Bronchial epithelial cell (primary cell): ENCODE measurements around the gene CHURC1. TPM values are rescaled to one million over a fixed set of nuclear protein-coding genes. Genes with fewer than 3 reads are reported as not detected.

Source experiments
- DNase-seq: peaks from one replicate; pipeline ENCODE4 v3.0.0-alpha.2; 2010; ENCODE audit warnings: low read depth
- FAIRE-seq: peaks from 2 replicates; lab custom pipeline; 2011; peaks lifted over from hg19 to GRCh38; lab: Jason Lieb, UNC
- H3K27me3 ChIP-seq: 2 replicates; pipeline ENCODE4 v1.5.1; 2011; ENCODE audit warnings: low read length; ENCODE audit not compliant: control insufficient read depth, insufficient read depth
- H3K36me3 ChIP-seq: 2 replicates; pipeline ENCODE4 v1.5.1; 2011; ENCODE audit warnings: low read length; ENCODE audit not compliant: control insufficient read depth, insufficient read depth
- H3K4me3 ChIP-seq: 2 replicates; pipeline ENCODE4 v1.5.1; 2011; ENCODE audit warnings: mild to moderate bottlenecking, low read depth, low read length, control low read depth
- total RNA-seq: library from RNA; depleted of rRNA; stranded (reverse); fragments of >200 nt; gene quantifications from 2 replicates; pipeline ENCODE4 v1.2.1, GENCODE V29; 2014
- TF ChIP-seq, protein P1 (sequence below): IDR thresholded peaks from 2 replicates; pipeline ENCODE4 v1.5.1; 2011; ENCODE audit warnings: mild to moderate bottlenecking, moderate library complexity, low read length, control low read depth, inconsistent platforms; ENCODE audit not compliant: insufficient read depth, severe bottlenecking

CHURC1 gene
- total RNA-seq, 1 donor from 2014 or later, result 21.9 TPM

DNA sequence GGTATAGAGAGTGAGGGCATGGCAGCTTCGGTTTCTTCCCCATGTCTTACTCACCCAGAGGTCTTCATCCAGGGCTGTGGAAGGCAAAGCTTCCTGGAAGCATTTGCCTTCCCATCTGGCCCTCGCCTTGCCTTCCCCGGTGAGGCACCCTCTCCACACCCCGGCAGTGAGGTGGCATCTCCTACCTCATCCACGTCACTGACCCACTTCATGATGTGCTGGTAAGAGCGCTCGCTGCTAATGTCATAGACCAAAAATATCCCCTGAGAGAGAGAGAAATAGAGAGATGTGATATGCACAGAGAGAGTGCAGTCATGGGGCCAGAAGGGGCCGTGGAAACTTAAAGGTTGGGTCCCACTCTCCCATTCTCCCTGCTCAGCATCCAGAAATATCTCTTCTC lies 36.6 kb downstream of the CHURC1 start:
- Histone ChIP-seq H3K27me3 (no peaks in the 10 kb centered on the region), H3K4me3 (no peak overlapping the region)
- FAIRE-seq, result no peak

DNA sequence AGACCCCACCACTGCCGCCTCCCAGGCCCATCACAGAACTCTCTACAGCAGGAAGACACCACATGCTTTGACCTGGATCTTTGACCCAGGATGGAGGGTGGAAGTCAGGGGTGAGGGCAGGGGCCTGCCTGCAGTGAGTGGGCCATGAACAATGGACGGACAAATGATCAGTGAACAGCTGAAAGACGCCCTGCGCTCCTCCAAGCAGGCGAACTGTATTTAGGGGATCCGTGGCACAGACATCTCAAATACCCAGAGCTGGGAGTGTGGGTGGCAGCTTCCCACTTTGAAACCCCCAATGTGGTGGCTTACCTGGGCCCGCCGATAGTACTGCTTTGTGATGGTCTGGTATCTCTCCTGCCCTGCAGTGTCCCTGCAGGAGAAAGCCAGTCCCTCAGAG lies 37.0 kb downstream of the CHURC1 start:
- TF ChIP-seq, protein P1, sequence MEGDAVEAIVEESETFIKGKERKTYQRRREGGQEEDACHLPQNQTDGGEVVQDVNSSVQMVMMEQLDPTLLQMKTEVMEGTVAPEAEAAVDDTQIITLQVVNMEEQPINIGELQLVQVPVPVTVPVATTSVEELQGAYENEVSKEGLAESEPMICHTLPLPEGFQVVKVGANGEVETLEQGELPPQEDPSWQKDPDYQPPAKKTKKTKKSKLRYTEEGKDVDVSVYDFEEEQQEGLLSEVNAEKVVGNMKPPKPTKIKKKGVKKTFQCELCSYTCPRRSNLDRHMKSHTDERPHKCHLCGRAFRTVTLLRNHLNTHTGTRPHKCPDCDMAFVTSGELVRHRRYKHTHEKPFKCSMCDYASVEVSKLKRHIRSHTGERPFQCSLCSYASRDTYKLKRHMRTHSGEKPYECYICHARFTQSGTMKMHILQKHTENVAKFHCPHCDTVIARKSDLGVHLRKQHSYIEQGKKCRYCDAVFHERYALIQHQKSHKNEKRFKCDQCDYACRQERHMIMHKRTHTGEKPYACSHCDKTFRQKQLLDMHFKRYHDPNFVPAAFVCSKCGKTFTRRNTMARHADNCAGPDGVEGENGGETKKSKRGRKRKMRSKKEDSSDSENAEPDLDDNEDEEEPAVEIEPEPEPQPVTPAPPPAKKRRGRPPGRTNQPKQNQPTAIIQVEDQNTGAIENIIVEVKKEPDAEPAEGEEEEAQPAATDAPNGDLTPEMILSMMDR, result no peak
- Histone ChIP-seq H3K36me3 (peaks cover 1% of the 10 kb centered on the region), H3K27me3 (no peaks in the 10 kb centered on the region), H3K4me3 (no peak overlapping the region)
- peak; percentile 60 for FAIRE-seq
- no peak for DNase-seq

More for the DNA sequence above, 36.6 kb downstream of the CHURC1 start:
- peaks cover 1% of the 10 kb centered on the region for H3K36me3 ChIP-seq
- TF ChIP-seq, protein P1, result no peak
- DNase-seq, result no peak

DNA sequence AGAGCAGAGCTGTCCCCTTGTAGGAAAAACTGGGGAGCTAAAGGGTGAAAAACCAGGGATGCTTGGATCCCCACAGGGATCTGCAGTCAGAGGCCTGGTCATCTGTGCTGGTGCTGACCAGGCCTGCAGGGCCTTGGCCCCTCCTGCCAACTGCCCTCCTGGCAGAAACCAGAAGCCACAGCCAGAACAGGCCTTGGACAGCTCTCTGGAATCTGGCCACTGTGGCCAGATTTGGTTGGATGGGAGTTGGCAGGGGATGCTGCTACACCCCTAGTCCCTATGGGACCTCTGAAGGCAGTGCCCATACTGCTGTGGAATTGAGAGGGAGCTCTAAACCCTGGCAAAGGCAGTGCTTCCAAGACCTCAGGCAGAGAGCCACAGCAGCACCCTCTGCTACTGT lies 37.5 kb downstream of the CHURC1 start:
- FAIRE-seq (no peak), DNase-seq (no peak)
- no peak overlapping the region for H3K4me3 ChIP-seq
- H3K36me3 ChIP-seq, result peaks cover 1% of the 10 kb centered on the region
- no peaks in the 10 kb centered on the region for H3K27me3 ChIP-seq
- TF ChIP-seq, protein P1, result no peak

DNA sequence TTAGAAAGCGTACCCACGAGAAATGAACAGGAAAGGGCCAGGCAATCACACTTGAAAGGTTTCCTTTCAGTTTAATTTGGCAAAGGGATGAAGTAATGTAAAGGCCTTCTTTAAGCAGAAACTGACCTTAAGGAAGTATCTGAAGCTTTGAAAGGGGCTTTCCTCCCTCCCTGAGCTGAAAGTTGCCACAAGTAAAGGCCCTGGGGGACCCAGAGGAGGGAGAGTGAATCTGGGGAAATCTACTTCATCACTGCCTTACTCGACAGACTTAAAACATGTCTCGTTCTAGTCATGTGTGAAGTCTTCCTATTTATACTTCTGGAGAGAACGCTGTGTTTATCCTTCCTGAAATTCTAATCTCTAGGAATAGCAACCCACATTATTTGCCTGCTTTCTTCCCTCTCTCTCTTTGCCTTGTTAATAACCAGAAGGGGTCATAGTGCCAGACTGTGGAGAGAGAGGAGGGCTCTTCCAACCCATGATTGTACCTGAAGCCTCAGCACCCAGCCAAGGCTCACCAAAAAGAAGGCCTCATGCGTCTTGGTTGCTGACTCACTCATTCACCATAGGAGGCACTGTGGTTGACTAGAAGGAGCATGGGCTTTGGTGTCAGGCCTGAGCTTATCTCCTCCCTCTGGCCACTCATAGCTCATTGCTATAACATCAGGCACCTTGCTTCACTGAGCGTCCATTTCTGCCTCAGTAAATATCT lies 38.5 kb downstream of the CHURC1 start:
- H3K4me3 ChIP-seq, result no peak overlapping the region
- DNase-seq (no peak), FAIRE-seq (peak; percentile 97)
- H3K27me3 ChIP-seq, result no peaks in the 10 kb centered on the region
- peaks cover 1% of the 10 kb centered on the region for H3K36me3 ChIP-seq
- TF ChIP-seq, protein P1, result no peak

DNA sequence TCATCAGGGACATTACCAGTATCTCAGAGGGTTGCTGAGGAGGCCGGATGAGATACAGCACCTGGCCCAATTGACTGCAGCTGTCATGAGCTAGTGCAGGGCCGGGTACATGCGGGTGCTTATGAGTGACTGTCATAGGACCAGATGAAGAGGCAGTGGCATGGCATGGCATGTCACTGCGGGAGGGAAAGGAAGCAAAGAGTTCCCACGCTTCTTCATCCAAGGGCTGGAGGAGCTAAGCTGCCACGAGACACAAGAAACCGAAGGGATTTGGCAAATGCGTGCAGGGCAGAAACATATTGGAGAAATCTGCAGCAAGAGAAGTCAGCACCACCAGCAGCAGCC lies 39.0 kb downstream of the CHURC1 start:
- no peak overlapping the region for H3K4me3 ChIP-seq
- TF ChIP-seq, protein P1, result no peak
- peaks cover 1% of the 10 kb centered on the region for H3K36me3 ChIP-seq
- no peaks in the 10 kb centered on the region for H3K27me3 ChIP-seq
- no peak for FAIRE-seq
- no peak for DNase-seq

DNA sequence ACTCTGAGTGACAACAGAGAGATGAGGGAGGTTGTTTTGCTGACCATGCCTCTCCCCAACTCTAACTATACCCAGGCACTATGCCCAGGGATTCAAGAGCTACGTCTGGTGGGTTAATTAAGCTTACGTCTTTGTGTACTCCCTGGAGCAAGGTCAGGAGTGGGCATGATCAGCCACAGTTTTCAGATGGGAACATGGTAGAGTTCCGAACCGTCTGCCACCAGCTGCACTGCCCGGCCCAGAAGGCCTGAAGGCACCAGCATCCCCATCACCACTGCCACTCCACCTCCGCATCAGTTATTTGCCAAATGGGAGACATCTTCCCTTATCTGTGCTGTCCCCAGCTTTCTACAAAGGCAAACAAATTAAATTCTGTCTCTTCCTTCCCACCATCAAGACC lies 39.4 kb downstream of the CHURC1 start:
- no peaks in the 10 kb centered on the region for H3K27me3 ChIP-seq
- peaks cover 1% of the 10 kb centered on the region for H3K36me3 ChIP-seq
- FAIRE-seq (peak; percentile 82), DNase-seq (no peak)
- no peak overlapping the region for H3K4me3 ChIP-seq
- TF ChIP-seq, protein P1, result no peak
